GM12878 (cell line): ENCODE results near the gene BICRAL. TPM values are rescaled to one million over a fixed set of nuclear protein-coding genes. Genes with fewer than 3 reads are reported as not detected.

Experiments
- ATF7 ChIP-seq: fragments of 450-650 bp; IDR thresholded peaks from 2 replicates; pipeline ENCODE4 v1.6.1; 2016; ENCODE audit warnings: low read depth, mild to moderate bottlenecking
- BHLHE40 ChIP-seq, 2 experiments: fragments of 450-650 bp in 1 of 2; IDR thresholded peaks; 2 replicates each; pipeline ENCODE4 v1.6.1; 2011 to 2017; ENCODE audit warnings: low read depth in 2 of 2, borderline replicate concordance in 1 of 2, improper control_type of control experiment in 1 of 2, low read length in 1 of 2, mild to moderate bottlenecking in 1 of 2
- CREB1 ChIP-seq: IDR thresholded peaks from 2 replicates; pipeline ENCODE4 v1.6.1; 2012; ENCODE audit warnings: low read depth, mild to moderate bottlenecking, inconsistent platforms
- DPF2 ChIP-seq: fragments of 450-650 bp; IDR thresholded peaks from 2 replicates; pipeline ENCODE4 v1.6.1; 2017; ENCODE audit warnings: mild to moderate bottlenecking
- EP300 ChIP-seq, 2 experiments: fragments of 150-350 bp in 1 of 2; IDR thresholded peaks; 2 replicates each; pipeline ENCODE4 v1.6.1; 2011 to 2012; ENCODE audit warnings: low read depth in 2 of 2, low read length in 2 of 2, borderline replicate concordance in 1 of 2, improper control_type of control experiment in 1 of 2, inconsistent platforms in 1 of 2; ENCODE audit not compliant: control insufficient read depth in 1 of 2
- HDAC6 ChIP-seq: fragments of 200-600 bp; sonication (generic); IDR thresholded peaks from one replicate; pipeline ENCODE4 v1.8.0; 2017; ENCODE audit warnings: antibody characterized with exemption; ENCODE audit not compliant: unreplicated experiment
- HDGF ChIP-seq: fragments of 450-650 bp; IDR thresholded peaks from 2 replicates; pipeline ENCODE4 v1.6.1; 2016; ENCODE audit warnings: antibody characterized with exemption
- IKZF1 ChIP-seq: fragments of 450-650 bp; conservative IDR thresholded peaks from 2 replicates; pipeline ENCODE4 v1.6.1; 2017; ENCODE audit warnings: antibody characterized with exemption, mild to moderate bottlenecking
- IRF4 ChIP-seq: IDR thresholded peaks from 2 replicates; pipeline ENCODE4 v1.6.1; 2011; ENCODE audit warnings: low read depth, low read length
- IRF5 ChIP-seq: fragments of 450-650 bp; IDR thresholded peaks from 2 replicates; pipeline ENCODE4 v1.6.1; 2017; ENCODE audit warnings: borderline replicate concordance
- KLF5 ChIP-seq: fragments of 450-650 bp; IDR thresholded peaks from 2 replicates; pipeline ENCODE4 v1.6.1; 2014; ENCODE audit warnings: mild to moderate bottlenecking; ENCODE audit not compliant: partially characterized antibody
- MEF2A ChIP-seq: IDR thresholded peaks from 2 replicates; pipeline ENCODE4 v1.6.1; 2011; ENCODE audit warnings: low read depth, mild to moderate bottlenecking, low read length, moderate library complexity; ENCODE audit not compliant: insufficient read depth
- MEF2B ChIP-seq: fragments of 450-650 bp; IDR thresholded peaks from 2 replicates; pipeline ENCODE4 v1.6.1; 2018; ENCODE audit warnings: mild to moderate bottlenecking, moderate library complexity; ENCODE audit not compliant: partially characterized antibody, poor library complexity, severe bottlenecking
- NR2F1 ChIP-seq: fragments of 450-650 bp; conservative IDR thresholded peaks from 2 replicates; pipeline ENCODE4 v1.6.1; 2017; ENCODE audit warnings: mild to moderate bottlenecking
- PKNOX1 ChIP-seq: fragments of 450-650 bp; IDR thresholded peaks from 2 replicates; pipeline ENCODE4 v1.6.1; 2016; ENCODE audit warnings: mild to moderate bottlenecking
- PML ChIP-seq: IDR thresholded peaks from 2 replicates; pipeline ENCODE4 v1.6.1; 2012; ENCODE audit warnings: low read length, inconsistent platforms
- POLR2AphosphoS5 ChIP-seq: IDR thresholded peaks from 2 replicates; pipeline ENCODE4 v1.6.1; 2011; ENCODE audit warnings: mild to moderate bottlenecking, low read length, inconsistent platforms
- POU2F2 ChIP-seq: IDR thresholded peaks from 3 replicates; pipeline ENCODE4 v1.6.1; 2011; ENCODE audit warnings: low read depth, mild to moderate bottlenecking, low read length, borderline replicate concordance
- RAD21 ChIP-seq: IDR thresholded peaks from 2 replicates; pipeline ENCODE4 v1.6.1; 2011; ENCODE audit warnings: mild to moderate bottlenecking, low read depth, low read length, moderate library complexity; ENCODE audit not compliant: insufficient read depth
- RUNX3 ChIP-seq: IDR thresholded peaks from 2 replicates; pipeline ENCODE4 v1.6.1; 2012; ENCODE audit warnings: low read length, inconsistent platforms
- SRF ChIP-seq, 2 experiments: IDR thresholded peaks; 2 replicates each; pipeline ENCODE4 v1.6.1; 2011; ENCODE audit warnings: low read depth in 2 of 2, low read length in 2 of 2, mild to moderate bottlenecking in 1 of 2, moderate library complexity in 1 of 2
- STAT1 ChIP-seq: fragments of 450-650 bp; conservative IDR thresholded peaks from 2 replicates; pipeline ENCODE4 v1.6.1; 2014; ENCODE audit warnings: antibody characterized with exemption, mild to moderate bottlenecking
- TCF12 ChIP-seq: IDR thresholded peaks from 2 replicates; pipeline ENCODE4 v1.6.1; 2011; ENCODE audit warnings: low read depth, mild to moderate bottlenecking, low read length
- TCF7 ChIP-seq: IDR thresholded peaks from 2 replicates; pipeline ENCODE4 v1.6.1; 2014; ENCODE audit warnings: antibody characterized with exemption, borderline replicate concordance
- ZBED1 ChIP-seq: IDR thresholded peaks from 2 replicates; pipeline ENCODE4 v1.6.1; 2016; ENCODE audit warnings: borderline replicate concordance
- ZNF24 ChIP-seq: fragments of 450-650 bp; IDR thresholded peaks from 2 replicates; pipeline ENCODE4 v1.6.1; 2017; ENCODE audit warnings: antibody characterized with exemption, mild to moderate bottlenecking
- ZNF384 ChIP-seq: IDR thresholded peaks from 2 replicates; pipeline ENCODE4 v1.6.1; 2012; ENCODE audit warnings: low read depth, mild to moderate bottlenecking, low read length, improper control_type of control experiment, borderline replicate concordance
- polyA plus RNA-seq, 11 experiments: library from polyadenylated mRNA; depleted of rRNA in 4 of 11; unstranded in 6 of 11; stranded (reverse) in 5 of 11; fragments of >200 nt; fragmentation: Nextera tagmentation in 4 of 11; fragmentation: Illumina TruSeq in 1 of 11; extraction: Ambion mirVana in 4 of 11; extraction: Trizol in 1 of 11; gene quantifications; 1 replicate in 1 of 11; 2 replicates in 10 of 11; pipeline versions ENCODE4 v1.2.1 to v1.2.3, GENCODE V29; 2011 to 2016; ENCODE audit warnings: inconsistent platforms in 2 of 11, missing spikeins in 2 of 11, low read depth in 1 of 11
- total RNA-seq, 4 experiments: library from RNA; depleted of rRNA in 3 of 4; stranded (reverse); fragments of >200 nt in 3 of 4; fragmentation: Illumina TruSeq in 1 of 4; extraction: Trizol in 1 of 4; gene quantifications; 2 replicates each; pipeline versions ENCODE4 v1.2.1 to v1.2.3, GENCODE V29; 2013 to 2021
- TF ChIP-seq, protein P1 (sequence below): fragments of 450-650 bp; IDR thresholded peaks from 2 replicates; pipeline ENCODE4 v1.6.1; 2016; ENCODE audit warnings: mild to moderate bottlenecking

BICRAL gene
- total and polyA plus RNA-seq, 10 of the 15 experiments (the other 5 are each of a cell fraction or from before 2014, with no cell fraction given), result 1.9 to 16.6 (median 8.5) TPM

DNA sequence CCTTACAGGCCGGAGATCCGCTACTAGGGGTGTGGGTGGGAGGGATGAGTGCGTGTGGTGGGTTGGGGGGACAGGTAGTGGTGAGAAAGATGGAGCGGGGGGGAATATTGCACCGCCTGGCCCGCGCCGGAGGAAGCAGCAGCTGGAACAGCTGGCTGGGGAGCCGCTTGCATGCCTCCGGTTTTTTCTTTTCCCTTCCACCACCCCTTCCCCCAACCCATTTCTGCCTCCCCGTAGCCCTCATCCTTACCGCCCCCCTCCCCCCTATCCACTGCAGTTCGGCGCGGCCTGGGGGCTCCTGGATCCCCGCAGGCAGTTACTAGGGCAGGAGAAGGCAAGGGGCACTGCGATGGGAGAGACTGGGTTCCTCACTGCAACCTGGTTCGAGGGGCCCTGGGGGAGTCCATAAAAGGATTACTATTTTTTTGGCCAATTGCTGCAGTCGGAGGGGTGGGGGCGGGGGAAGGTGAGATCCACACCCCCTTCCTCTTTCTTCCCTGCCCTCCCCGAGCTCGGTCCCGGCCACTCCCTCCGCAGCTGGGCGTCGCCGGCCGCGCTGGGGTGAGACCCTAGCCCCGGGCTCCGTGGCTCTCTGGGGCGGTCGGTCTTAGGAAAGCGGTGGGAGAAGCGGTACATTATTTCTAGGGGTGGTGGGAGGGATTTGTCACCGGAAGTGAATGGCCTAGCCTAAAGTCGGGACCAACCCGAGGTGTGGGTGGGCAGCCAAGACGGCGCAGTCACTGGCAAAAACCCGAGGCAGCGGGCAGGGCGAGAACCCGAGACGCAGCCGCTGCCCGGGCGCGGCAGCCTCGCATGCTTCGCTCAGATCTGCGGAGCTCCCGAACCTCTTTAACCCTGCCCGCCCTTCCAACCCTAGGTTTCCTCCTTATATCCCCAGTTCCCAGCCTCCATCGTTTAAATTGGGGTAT, 35.1 kb upstream of the BICRAL start (continued):
- TF ChIP-seq, protein P1, sequence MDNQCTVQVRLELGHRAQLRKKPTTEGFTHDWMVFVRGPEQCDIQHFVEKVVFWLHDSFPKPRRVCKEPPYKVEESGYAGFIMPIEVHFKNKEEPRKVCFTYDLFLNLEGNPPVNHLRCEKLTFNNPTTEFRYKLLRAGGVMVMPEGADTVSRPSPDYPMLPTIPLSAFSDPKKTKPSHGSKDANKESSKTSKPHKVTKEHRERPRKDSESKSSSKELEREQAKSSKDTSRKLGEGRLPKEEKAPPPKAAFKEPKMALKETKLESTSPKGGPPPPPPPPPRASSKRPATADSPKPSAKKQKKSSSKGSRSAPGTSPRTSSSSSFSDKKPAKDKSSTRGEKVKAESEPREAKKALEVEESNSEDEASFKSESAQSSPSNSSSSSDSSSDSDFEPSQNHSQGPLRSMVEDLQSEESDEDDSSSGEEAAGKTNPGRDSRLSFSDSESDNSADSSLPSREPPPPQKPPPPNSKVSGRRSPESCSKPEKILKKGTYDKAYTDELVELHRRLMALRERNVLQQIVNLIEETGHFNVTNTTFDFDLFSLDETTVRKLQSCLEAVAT, result peak; percentile 67
- peak; percentile 18 for TF ChIP-seq MEF2B
- TF ChIP-seq ZNF384, result peak; percentile 46; the same call in 1 of the 2 replicates
- peak; percentile 10; the same call in 1 of the 2 replicates for TF ChIP-seq ATF7
- TF ChIP-seq IRF4, result no peak
- peak; percentile 34; the same call in 1 of the 2 replicates for TF ChIP-seq CREB1
- no peak for TF ChIP-seq KLF5
- TF ChIP-seq MEF2A, result 0 out of 2 replicates have a peak, but pooled peaks have one; percentile 25
- peak; percentile 23; the same call in 1 of the 2 replicates for TF ChIP-seq NR2F1
- TF ChIP-seq IKZF1, result peak; percentile 85
- TF ChIP-seq HDAC6, result no peak
- no peak for TF ChIP-seq IRF5
- TF ChIP-seq SRF (IDR thresholded peaks at IDR 0.05; ENCODE audit: low read depth in 2 of 2, low read length in 2 of 2), result peak in 1 of 2 experiments; percentile 79; a peak in 2 of 4 replicates
- TF ChIP-seq STAT1, result peak; percentile 69; the same call in 1 of the 2 replicates
- TF ChIP-seq TCF7, result no peak
- TF ChIP-seq PML, result peak; percentile 64
- peak; percentile 6 to 31; a peak in 3 of 4 replicates for TF ChIP-seq BHLHE40 (IDR thresholded peaks at IDR 0.05; ENCODE audit: borderline replicate concordance in 1 of 2, low read depth in 2 of 2, low read length in 1 of 2)
- peak; percentile 29; the same call in 1 of the 2 replicates for TF ChIP-seq TCF12
- no peak; the same call in 1 of the 2 replicates for TF ChIP-seq PKNOX1
- no peak for TF ChIP-seq ZBED1
- no peak; the same call in 1 of the 2 replicates for TF ChIP-seq RUNX3
- TF ChIP-seq HDGF, result peak; percentile 68; the same call in 1 of the 2 replicates
- TF ChIP-seq POLR2AphosphoS5, result peak; percentile 81
- peak; percentile 60; the same call in 1 of the 2 replicates for TF ChIP-seq DPF2
- 0 out of 4 replicates have a peak, but pooled peaks of 1 of the 2 experiments have one; percentile 42 for TF ChIP-seq EP300 (IDR thresholded peaks at IDR 0.05; ENCODE audit: borderline replicate concordance in 1 of 2, control insufficient read depth in 1 of 2, low read depth in 2 of 2, low read length in 2 of 2)
- TF ChIP-seq ZNF24, result no peak
- no peak; the same call in 1 of the 3 replicates for TF ChIP-seq POU2F2
- TF ChIP-seq RAD21, result no peak
